IMR-90 (cell line): ENCODE measurements around the gene GPAM. TPM values are rescaled to one million over a fixed set of nuclear protein-coding genes. Genes with fewer than 3 reads are reported as not detected.

Experiments
- ATAC-seq: fragments of 200-7000 bp; cut with Tn5 transposase; 2 replicates; pipeline ENCODE4 v1.9.1; 2020; ENCODE audit warnings: low read depth, mild to moderate bottlenecking, moderate library complexity
- BruUV-seq: library from RNA; stranded (reverse); fragments of 400-500 nt; replicated peaks from 2 replicates; lab custom pipeline; 2021; lab: Mats Ljungman, UMichigan
- CTCF ChIA-PET: fragments of 300-600 bp; formaldehyde crosslinking; extraction: SDS; loops from one replicate; lab custom pipeline; 2021; ENCODE audit warnings: antibody characterized with exemption; lab: Yijun Ruan, JAX
- POLR2A ChIA-PET: fragments of 300-600 bp; sonication (Branson Sonifier 250); formaldehyde crosslinking; loops from one replicate; lab custom pipeline; 2022; ENCODE audit warnings: antibody characterized with exemption; ENCODE audit not compliant: unreplicated experiment; lab: Charles Lee
- DNase-seq: peaks from one replicate; pipeline ENCODE4 v3.0.0; 2013
- H2AFZ ChIP-seq: replicated peaks from 2 replicates; pipeline ENCODE3; 2013; ENCODE audit warnings: low read length, mild to moderate bottlenecking; ENCODE audit not compliant: poor library complexity
- H2AK5ac ChIP-seq: 2 replicates; pipeline ENCODE4 v1.6.1; 2013; ENCODE audit warnings: low read depth, low read length, inconsistent platforms
- H2AK9ac ChIP-seq: replicated peaks from 2 replicates; pipeline ENCODE3; 2013; ENCODE audit warnings: mild to moderate bottlenecking, low read depth, low read length, moderate library complexity; ENCODE audit not compliant: poor library complexity
- H2BK120ac ChIP-seq: 2 replicates; pipeline ENCODE4 v1.6.1; 2013; ENCODE audit warnings: low read depth, low read length, inconsistent platforms
- H2BK15ac ChIP-seq: 3 replicates; pipeline ENCODE4 v1.6.1; 2013; ENCODE audit warnings: low read depth, low read length, inconsistent platforms
- H2BK20ac ChIP-seq: 2 replicates; pipeline ENCODE4 v1.6.1; 2013; ENCODE audit warnings: low read depth, mild to moderate bottlenecking, inconsistent platforms, low read length, moderate library complexity
- H2BK5ac ChIP-seq: 2 replicates; pipeline ENCODE4 v1.6.1; 2013; ENCODE audit warnings: mild to moderate bottlenecking, low read depth, low read length, inconsistent platforms; ENCODE audit not compliant: poor library complexity, severe bottlenecking
- H3K14ac ChIP-seq: replicated peaks from 2 replicates; pipeline ENCODE4 v1.6.1; 2013; ENCODE audit warnings: low read depth, low read length, inconsistent platforms
- H3K18ac ChIP-seq: 2 replicates; pipeline ENCODE4 v1.6.1; 2013; ENCODE audit warnings: low read depth, low read length, control low read depth
- H3K23ac ChIP-seq: 2 replicates; pipeline ENCODE4 v1.6.1; 2013; ENCODE audit warnings: low read depth, low read length, inconsistent platforms
- H3K27ac ChIP-seq: 2 replicates; pipeline ENCODE4 v1.5.1; 2013; ENCODE audit warnings: mild to moderate bottlenecking, control low read depth, low read length; ENCODE audit not compliant: insufficient read depth
- H3K27me3 ChIP-seq: 2 replicates; pipeline ENCODE4 v1.6.1; 2013; ENCODE audit warnings: low read length; ENCODE audit not compliant: control insufficient read depth, insufficient read depth
- H3K36me3 ChIP-seq: 2 replicates; pipeline ENCODE4 v1.6.1; 2013; ENCODE audit warnings: low read length, mixed read lengths; ENCODE audit not compliant: control insufficient read depth, insufficient read depth
- H3K4ac ChIP-seq: 2 replicates; pipeline ENCODE4 v1.6.1; 2013; ENCODE audit warnings: low read depth, low read length, inconsistent platforms
- H3K4me1 ChIP-seq: 2 replicates; pipeline ENCODE4 v1.6.1; 2013; ENCODE audit warnings: low read length, mixed read lengths; ENCODE audit not compliant: control insufficient read depth, insufficient read depth
- H3K4me2 ChIP-seq: 2 replicates; pipeline ENCODE4 v1.6.1; 2013; ENCODE audit warnings: low read depth, mild to moderate bottlenecking, control low read depth, low read length, moderate library complexity
- H3K4me3 ChIP-seq: 2 replicates; pipeline ENCODE4 v1.5.1; 2013; ENCODE audit warnings: low read depth, mild to moderate bottlenecking, control low read depth, low read length, moderate library complexity; ENCODE audit not compliant: insufficient read depth
- H3K56ac ChIP-seq: 2 replicates; pipeline ENCODE4 v1.6.1; 2013; ENCODE audit warnings: low read length, inconsistent platforms; ENCODE audit not compliant: insufficient read depth; ENCODE audit errors: extremely low read depth
- H3K79me1 ChIP-seq, 2 experiments: 2 replicates each; pipeline ENCODE4 v1.6.1; 2013; ENCODE audit warnings: low read length in 2 of 2, inconsistent platforms in 1 of 2, low read depth in 1 of 2
- H3K9ac ChIP-seq: 2 replicates; pipeline ENCODE4 v1.6.1; 2013; ENCODE audit warnings: low read depth, low read length, control low read depth
- H3K9me1 ChIP-seq: 2 replicates; pipeline ENCODE4 v1.6.1; 2013; ENCODE audit warnings: low read length, inconsistent platforms; ENCODE audit not compliant: insufficient read depth
- H3K9me3 ChIP-seq: 2 replicates; pipeline ENCODE4 v1.6.1; 2013; ENCODE audit warnings: low read length; ENCODE audit not compliant: control insufficient read depth, insufficient read depth
- H4K20me1 ChIP-seq: 2 replicates; pipeline ENCODE4 v1.6.1; 2013; ENCODE audit warnings: low read length, inconsistent platforms; ENCODE audit not compliant: insufficient read depth
- H4K5ac ChIP-seq: 2 replicates; pipeline ENCODE4 v1.6.1; 2013; ENCODE audit warnings: mild to moderate bottlenecking, low read depth, low read length, control low read depth
- H4K8ac ChIP-seq, 2 experiments: 2 replicates each; pipeline ENCODE4 v1.6.1; 2013; ENCODE audit warnings: low read depth in 2 of 2, low read length in 2 of 2, control low read depth in 1 of 2, inconsistent platforms in 1 of 2
- H4K91ac ChIP-seq: 2 replicates; pipeline ENCODE4 v1.6.1; 2013; ENCODE audit warnings: low read depth, low read length, inconsistent platforms; ENCODE audit not compliant: insufficient read depth
- MAFK ChIP-seq: IDR thresholded peaks from 2 replicates; pipeline ENCODE4 v1.6.1; 2012; ENCODE audit warnings: low read depth, low read length, improper control_type of control experiment
- MAZ ChIP-seq: IDR thresholded peaks from 2 replicates; pipeline ENCODE4 v1.6.1; 2012; ENCODE audit warnings: low read depth, mild to moderate bottlenecking, low read length, improper control_type of control experiment, moderate library complexity, borderline replicate concordance
- RCOR1 ChIP-seq: IDR thresholded peaks from 2 replicates; pipeline ENCODE4 v1.6.1; 2012; ENCODE audit warnings: mild to moderate bottlenecking, low read length, improper control_type of control experiment; ENCODE audit not compliant: insufficient replicate concordance
- SMC3 ChIP-seq: fragments of 150-350 bp; IDR thresholded peaks from 2 replicates; pipeline ENCODE4 v1.6.1; 2016; ENCODE audit warnings: low read depth, mild to moderate bottlenecking, antibody characterized with exemption, low read length, moderate library complexity
- WGBS, 2 experiments: methylation state at CpG; one replicate each; pipeline versions ENCODE4 v1.1.5 to v1.1.7; 2013; ENCODE audit warnings: missing lambda C conversion rate in 2 of 2; ENCODE audit not compliant: insufficient read length in 1 of 2; ENCODE audit errors: extremely low coverage in 2 of 2; 5-methylcytosine and 5-hydroxymethylcytosine counted together
- dilution Hi-C: fragments of 300-500 bp; cut with HindIII; formaldehyde crosslinking; loops from one replicate; pipeline ENCODE4 v1.14.3; 2018; ENCODE audit warnings: low sequenced_read_pairs; ENCODE audit not compliant: unreplicated experiment
- in situ Hi-C: fragments of 300-500 bp; cut with MboI; formaldehyde crosslinking; loops from 3 replicates; pipeline ENCODE4 v1.14.3; 2019; ENCODE audit warnings: low sequenced_read_pairs, inconsistent platforms, mixed read lengths
- intact Hi-C: fragments of 100-400 bp; cut with micrococcal nuclease; formaldehyde crosslinking; loops from 2 replicates; pipeline ENCODE4 v1.10.0; 2022
- polyA plus RNA-seq, 3 experiments: library from polyadenylated mRNA; depleted of rRNA; stranded (reverse); fragments of >200 nt; gene quantifications; 2 replicates each; pipeline ENCODE4 v1.2.3, GENCODE V29; 2012; ENCODE audit warnings: low replicate concordance in 1 of 3
- total RNA-seq: library from RNA; depleted of rRNA; stranded (reverse); fragments of >200 nt; gene quantifications from 2 replicates; pipeline ENCODE4 v1.2.3, GENCODE V29; 2012

The GPAM gene
- total and polyA plus RNA-seq, 2 of the 4 experiments (the other 2 are of a cell fraction), result 3.5 to 11.5 TPM

DNA sequence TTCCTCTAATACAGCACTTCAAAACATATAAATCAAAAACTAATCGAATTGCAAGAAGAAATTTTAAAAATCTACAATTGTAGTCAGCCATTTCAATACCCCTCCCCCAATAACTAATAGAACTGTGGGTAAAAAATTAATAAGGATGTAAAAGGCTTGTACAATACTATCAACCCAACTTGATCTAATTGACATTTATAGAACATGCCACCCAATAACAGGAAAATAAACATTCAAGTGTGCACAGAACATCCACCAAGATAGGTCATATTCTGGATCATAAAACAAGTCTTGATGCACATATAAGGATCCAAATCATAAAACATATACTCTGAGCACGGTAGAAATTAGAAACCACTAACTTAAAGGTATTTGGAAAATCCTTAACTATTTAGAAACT, 4.0 kb upstream of the GPAM start:
- Histone ChIP-seq H3K14ac (no peak overlapping the region), H2BK5ac (no peak overlapping the region), H3K18ac (no peak overlapping the region), H3K27ac (no peak overlapping the region), H3K4ac (no peak overlapping the region), H2BK15ac (no peak overlapping the region), H4K91ac (no peak overlapping the region), H4K5ac (no peak overlapping the region), H2AFZ (no peak overlapping the region), H3K79me1 (peaks cover 6 to 12% of the 10 kb centered on the region in 2 experiments), H4K20me1 (no peaks in the 10 kb centered on the region), H2BK120ac (no peak overlapping the region), H2AK5ac (no peak overlapping the region), H3K9ac (no peak overlapping the region), H3K36me3 (no peaks in the 10 kb centered on the region), H2AK9ac (no peak overlapping the region), H3K4me1 (0 out of 2 replicates have a peak, but pooled peaks cover 3% of the 10 kb centered on the region), H3K4me2 (no peak overlapping the region), H3K23ac (no peak overlapping the region), H3K27me3 (no peaks in the 10 kb centered on the region), H4K8ac (no peak overlapping the region), H3K4me3 (no peak overlapping the region), H2BK20ac (no peak overlapping the region), H3K56ac (no peak overlapping the region), H3K9me3 (no peaks in the 10 kb centered on the region), H3K9me1 (0 out of 2 replicates have a peak, but pooled peaks cover 2% of the 10 kb centered on the region)
- in situ Hi-C loops, result loop anchor here (10.0 kb wide), 1 partner anchor 257 kb away; the partner anchor contains the start of genes VTI1A and ZDHHC6
- ChIA-PET POLR2A (no interaction called here), CTCF (interaction anchor here (0.7 kb wide), 1 partner anchor 1040 kb away, joined by 3 read pairs; no protein-coding TSS in a partner anchor)
- ATAC-seq (no peak), DNase-seq (no peak)
- intact Hi-C loops, result loop anchor here (10.0 kb wide), 1 partner anchor 1197 kb away; no protein-coding TSS in a partner anchor
- BruUV-seq, result no TSS peak
- TF ChIP-seq SMC3 (no peak), MAFK (no peak), RCOR1 (no peak), MAZ (no peak)
- WGBS, 2 experiments, result no CpG with 5 or more reads among the region's 2 CpGs
- dilution Hi-C loops, result no loop called here
